HCT116 (cell line): ENCODE measurements around the gene TRERF1.

ENCODE experiments used
- FOSL1 ChIP-seq: IDR thresholded peaks from 2 replicates; pipeline ENCODE4 v1.6.1; 2012; ENCODE audit warnings: low read depth
- TF ChIP-seq, protein P1 (sequence below), 3 experiments: fragments of 200-600 bp in 1 of 3; sonication (generic) in 1 of 3; IDR thresholded peaks in 2 of 3; conservative IDR thresholded peaks in 1 of 3; 2 replicates each; pipeline ENCODE4 v1.5.1; 2012 to 2017; ENCODE audit warnings: low read depth in 2 of 3, low read length in 2 of 3, antibody characterized with exemption in 1 of 3, borderline replicate concordance in 1 of 3, control low read depth in 1 of 3, mild to moderate bottlenecking in 1 of 3, mixed read lengths in 1 of 3, mixed run types in 1 of 3, moderate library complexity in 1 of 3; ENCODE audit not compliant: insufficient read depth in 1 of 3

- TF ChIP-seq, protein P1, sequence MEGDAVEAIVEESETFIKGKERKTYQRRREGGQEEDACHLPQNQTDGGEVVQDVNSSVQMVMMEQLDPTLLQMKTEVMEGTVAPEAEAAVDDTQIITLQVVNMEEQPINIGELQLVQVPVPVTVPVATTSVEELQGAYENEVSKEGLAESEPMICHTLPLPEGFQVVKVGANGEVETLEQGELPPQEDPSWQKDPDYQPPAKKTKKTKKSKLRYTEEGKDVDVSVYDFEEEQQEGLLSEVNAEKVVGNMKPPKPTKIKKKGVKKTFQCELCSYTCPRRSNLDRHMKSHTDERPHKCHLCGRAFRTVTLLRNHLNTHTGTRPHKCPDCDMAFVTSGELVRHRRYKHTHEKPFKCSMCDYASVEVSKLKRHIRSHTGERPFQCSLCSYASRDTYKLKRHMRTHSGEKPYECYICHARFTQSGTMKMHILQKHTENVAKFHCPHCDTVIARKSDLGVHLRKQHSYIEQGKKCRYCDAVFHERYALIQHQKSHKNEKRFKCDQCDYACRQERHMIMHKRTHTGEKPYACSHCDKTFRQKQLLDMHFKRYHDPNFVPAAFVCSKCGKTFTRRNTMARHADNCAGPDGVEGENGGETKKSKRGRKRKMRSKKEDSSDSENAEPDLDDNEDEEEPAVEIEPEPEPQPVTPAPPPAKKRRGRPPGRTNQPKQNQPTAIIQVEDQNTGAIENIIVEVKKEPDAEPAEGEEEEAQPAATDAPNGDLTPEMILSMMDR (IDR thresholded peaks at IDR 0.05 in 2 of 3, conservative IDR thresholded peaks at IDR 0.05 in 1 of 3; ENCODE audit: borderline replicate concordance in 1 of 3, insufficient read depth in 1 of 3, low read depth in 2 of 3, low read length in 2 of 3) = no peak
- TF ChIP-seq FOSL1 = no peak
These were observed 675 bp upstream of the TRERF1 start for GRCh38 chr6:42452171-42453030.
